ENCODE data around the gene HAAO.
A peak's percentile ranks its signal among the peaks of the same experiment; 100 is the strongest.

Gene HAAO

GRCh38 chr2:42722320-42723190 lies 69.8 kb downstream of the HAAO start:
- DNase-seq (ENCODE audit: low spot score): no peak
- TF ChIP-seq CTCF (IDR thresholded peaks at IDR 0.05): no peak
- peak overlapping the region in 1 of 2 donors; percentile 45 for H3K27ac ChIP-seq
- H3K4me3 ChIP-seq: no peak overlapping the region

DNA sequence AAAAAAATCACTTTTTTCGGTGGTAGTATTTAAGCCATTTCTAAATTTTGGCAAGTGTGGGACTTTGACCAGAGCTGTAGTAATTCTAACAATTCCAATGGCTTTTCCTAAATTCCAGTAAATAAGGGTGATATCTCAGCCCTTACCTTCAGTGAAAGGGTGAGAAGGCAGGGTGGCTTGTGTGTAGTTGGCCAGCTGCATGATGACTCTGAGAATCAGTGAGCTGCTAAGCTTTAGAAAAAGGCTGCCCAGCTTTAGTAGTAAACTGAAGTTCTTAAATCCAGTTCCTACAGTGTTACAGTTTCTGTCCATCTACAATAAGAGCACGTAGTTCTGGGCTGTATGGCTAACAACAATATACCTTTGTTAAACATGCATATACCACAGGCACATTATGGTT lies 70.5 kb downstream of the HAAO start:
- TF ChIP-seq CTCF (IDR thresholded peaks at IDR 0.05): no peak
- DNase-seq (ENCODE audit: low spot score): no peak
- Histone ChIP-seq H3K27ac (peak overlapping the region in 1 of 2 donors; percentile 45), H3K4me3 (no peak overlapping the region)

Data from coronary artery (tissue), 2 donors.